Sigmoid colon (tissue), 7 donors: ENCODE data around the gene TMEM33. TPM values are rescaled to one million over a fixed set of nuclear protein-coding genes. Genes with fewer than 3 reads are reported as not detected.
"Not testable (repeated sequence)": the region's sequence is repeated elsewhere in the genome, so short reads cannot be mapped to it uniquely, and the experiment has no call there.

Experiments
- DNase-seq: peaks from one replicate; pipeline ENCODE4 v3.0.0-alpha.2; 2019
- H3K27ac ChIP-seq, 4 donors: fragments of 200-600 bp; sonication (generic); one replicate each; pipeline ENCODE4 v1.5.1; 2016 to 2019; ENCODE audit warnings: mild to moderate bottlenecking in 1 of 4
- H3K27me3 ChIP-seq, 3 donors: fragments of 200-600 bp; sonication (generic); one replicate each; pipeline ENCODE4 v1.5.1; 2019; ENCODE audit warnings: mild to moderate bottlenecking in 1 of 3
- H3K36me3 ChIP-seq, 4 donors: fragments of 200-600 bp; sonication (generic); one replicate each; pipeline ENCODE4 v1.5.1; 2016 to 2019
- H3K4me1 ChIP-seq, 4 donors: fragments of 200-600 bp; sonication (generic); one replicate each; pipeline ENCODE4 v1.5.1; 2017 to 2019
- H3K4me3 ChIP-seq, 4 donors: fragments of 200-600 bp; sonication (generic); one replicate each; pipeline ENCODE4 v1.5.1; 2017 to 2019; ENCODE audit warnings: mild to moderate bottlenecking in 2 of 4, moderate library complexity in 1 of 4
- H3K9me3 ChIP-seq, 4 donors: fragments of 200-600 bp in 3 of 4; sonication (generic) in 3 of 4; one replicate each; pipeline versions ENCODE4 v1.5.1 to v1.6.1; 2013 to 2019
- CTCF ChIP-seq, 4 experiments: fragments of 450-650 bp in 3 of 4; fragments of 200-600 bp in 1 of 4; IDR thresholded peaks; one replicate each; pipeline ENCODE4 v1.5.1; 2016 to 2019; ENCODE audit warnings: antibody characterized with exemption in 4 of 4, mild to moderate bottlenecking in 3 of 4, moderate library complexity in 2 of 4
- EP300 ChIP-seq, 4 donors: sonication (generic); formaldehyde crosslinking; IDR thresholded peaks; one replicate each; pipeline ENCODE4 v1.6.1; 2017; ENCODE audit warnings: antibody characterized with exemption in 4 of 4
- POLR2A ChIP-seq, 2 donors: fragments of 450-650 bp; IDR thresholded peaks; one replicate each; pipeline ENCODE4 v1.6.1; 2016; ENCODE audit warnings: antibody characterized with exemption in 2 of 2, mild to moderate bottlenecking in 2 of 2, moderate library complexity in 2 of 2
- POLR2AphosphoS5 ChIP-seq, 4 donors: sonication (generic); formaldehyde crosslinking; IDR thresholded peaks; one replicate each; pipeline ENCODE4 v1.6.1; 2017; ENCODE audit warnings: antibody characterized with exemption in 4 of 4
- WGBS, 2 donors: extraction: QIAGEN DNeasy Blood & Tissue Kit; methylation state at CpG; one replicate each; pipeline ENCODE4 v1.1.7; 2013; 5-methylcytosine and 5-hydroxymethylcytosine counted together
- intact Hi-C: fragments of 100-400 bp; cut with DNase I; formaldehyde crosslinking; loops from one replicate; pipeline ENCODE4 v1.15.1; 2023
- polyA plus RNA-seq, 3 donors: library from polyadenylated mRNA; stranded (reverse); fragments of 200-250 nt; gene quantifications; one replicate each; pipeline ENCODE4 v1.2.3, GENCODE V29; 2013
- total RNA-seq, 4 donors: library from RNA; depleted of rRNA; stranded (reverse); fragments of >200 nt; gene quantifications; one replicate each; pipeline ENCODE4 v1.1.0, GENCODE V29; 2016
- donor health status: healthy with polysubstance abuse.
- donor health status: Bipolar disorder and iron deficiency.
- donor health status: healthy.

Gene TMEM33
- total and polyA plus RNA-seq, 7 donors: 9.0 to 30.1 (median 19.5) TPM

- Histone ChIP-seq H3K27ac (no peak overlapping the region), H3K27me3 (peaks cover 0 to 18% (median 0%) of the 10 kb centered on the region in 3 donors), H3K4me1 (no peaks in the 10 kb centered on the region), H3K9me3 (no peaks in the 10 kb centered on the region), H3K4me3 (no peak overlapping the region), H3K36me3 (no peaks in the 10 kb centered on the region)
- no peak for DNase-seq
- WGBS, 2 donors: 72 to 94% methylated on average over 1 of the region's 1 CpG
- intact Hi-C loops: loop anchor here (2.0 kb wide), 1 partner anchor 196 kb away; no protein-coding TSS in a partner anchor
- no peak for TF ChIP-seq POLR2A (IDR thresholded peaks at IDR 0.05)
- TF ChIP-seq EP300 (IDR thresholded peaks at IDR 0.05): no peak
- TF ChIP-seq CTCF (IDR thresholded peaks at IDR 0.05): no peak
- TF ChIP-seq POLR2AphosphoS5 (IDR thresholded peaks at IDR 0.05): no peak
Measured at GRCh38 chr4:41888687-41889074, 46.5 kb upstream of the TMEM33 start.

- H3K27ac ChIP-seq: no peak overlapping the region
- H3K9me3 ChIP-seq: no peaks in the 10 kb centered on the region
- peaks cover 0 to 18% (median 0%) of the 10 kb centered on the region in 3 donors for H3K27me3 ChIP-seq
- no peak for TF ChIP-seq CTCF (IDR thresholded peaks at IDR 0.05)
- no peak for TF ChIP-seq POLR2AphosphoS5 (IDR thresholded peaks at IDR 0.05)
- no peak for TF ChIP-seq POLR2A (IDR thresholded peaks at IDR 0.05)
- no peak for TF ChIP-seq EP300 (IDR thresholded peaks at IDR 0.05)
- H3K36me3 ChIP-seq: no peaks in the 10 kb centered on the region
- no peaks in the 10 kb centered on the region for H3K4me1 ChIP-seq
- intact Hi-C loops: loop anchor here (2.0 kb wide), 1 partner anchor 197 kb away; no protein-coding TSS in a partner anchor
- DNase-seq: no peak
- WGBS, 2 donors: 28 to 64% methylated on average over 1 of the region's 1 CpG
- no peak overlapping the region for H3K4me3 ChIP-seq
Measured at GRCh38 chr4:41889317-41889716, 45.9 kb upstream of the TMEM33 start.

GRCh38 chr4:41890085-41890484 lies 45.1 kb upstream of the TMEM33 start:
- DNase-seq: no peak
- WGBS, 2 donors: 56 to 62% methylated on average over 2 of the region's 2 CpGs

GRCh38 chr4:41896648-41897047 lies 38.6 kb upstream of the TMEM33 start:
- H3K27ac ChIP-seq: no peak overlapping the region
- H3K9me3 ChIP-seq: no peaks in the 10 kb centered on the region
- no peaks in the 10 kb centered on the region for H3K4me1 ChIP-seq
- no peaks in the 10 kb centered on the region for H3K27me3 ChIP-seq
- TF ChIP-seq POLR2AphosphoS5 (IDR thresholded peaks at IDR 0.05) (no peak), POLR2A (IDR thresholded peaks at IDR 0.05) (no peak), EP300 (IDR thresholded peaks at IDR 0.05) (no peak), CTCF (IDR thresholded peaks at IDR 0.05) (no peak)
- H3K4me3 ChIP-seq: no peak overlapping the region
- H3K36me3 ChIP-seq: no peaks in the 10 kb centered on the region
- no peak for DNase-seq
- intact Hi-C loops: no loop called here

More at GRCh38 chr4:41890085-41890484, 45.1 kb upstream of the TMEM33 start:
- Histone ChIP-seq H3K27me3 (peaks cover 0 to 18% (median 0%) of the 10 kb centered on the region in 3 donors), H3K9me3 (no peaks in the 10 kb centered on the region), H3K4me1 (no peaks in the 10 kb centered on the region), H3K36me3 (no peaks in the 10 kb centered on the region), H3K4me3 (no peak overlapping the region), H3K27ac (no peak overlapping the region)
- TF ChIP-seq POLR2A (IDR thresholded peaks at IDR 0.05) (no peak), POLR2AphosphoS5 (IDR thresholded peaks at IDR 0.05) (no peak), EP300 (IDR thresholded peaks at IDR 0.05) (no peak), CTCF (IDR thresholded peaks at IDR 0.05) (no peak)
- intact Hi-C loops: no loop called here

GRCh38 chr4:41897698-41898097 lies 37.5 kb upstream of the TMEM33 start:
- no peak for DNase-seq
- Histone ChIP-seq H3K4me3 (no peak overlapping the region), H3K4me1 (no peaks in the 10 kb centered on the region), H3K9me3 (no peaks in the 10 kb centered on the region), H3K27ac (no peak overlapping the region), H3K36me3 (no peaks in the 10 kb centered on the region), H3K27me3 (no peaks in the 10 kb centered on the region)
- TF ChIP-seq CTCF (IDR thresholded peaks at IDR 0.05) (no peak), POLR2A (IDR thresholded peaks at IDR 0.05) (no peak), POLR2AphosphoS5 (IDR thresholded peaks at IDR 0.05) (no peak), EP300 (IDR thresholded peaks at IDR 0.05) (no peak)
- intact Hi-C loops: no loop called here
- 89 to 93% methylated on average over 1 of the region's 1 CpG for WGBS, 2 donors

- H3K27me3 ChIP-seq, H3K27ac ChIP-seq, H3K9me3 ChIP-seq, H3K4me3 ChIP-seq, H3K4me1 ChIP-seq, intact Hi-C loops, H3K36me3 ChIP-seq, DNase-seq: not testable (repeated sequence)
- 2 to 8% methylated on average over 1 of the region's 1 CpG for WGBS, 2 donors
Measured at GRCh38 chr4:41909136-41909535, 26.1 kb upstream of the TMEM33 start.
